Stimulated activated naive CD8-positive, alpha-beta T cell treated with anti-CD3 and anti-CD28 coated beads, Interleukin-15, amount 100 ng/mL, for 72 hours (primary cell): ENCODE results near the gene OSER1.

Source experiments
- ATAC-seq: fragments of 150-1000 bp; cut with Tn5 transposase; 2 replicates; pipeline ENCODE4 v1.10.0; 2021; ENCODE audit warnings: mild to moderate bottlenecking, moderate library complexity
- DNase-seq, 2 donors: peaks; one replicate each; pipeline ENCODE4 v3.0.0; 2021 to 2022
- H3K27ac Mint-ChIP-seq, 2 donors: one replicate each; pipeline ENCODE4 v1.8.0; 2022; ENCODE audit warnings: mild to moderate bottlenecking in 2 of 2, mixed read lengths in 2 of 2, moderate library complexity in 2 of 2
- H3K27me3 Mint-ChIP-seq: one replicate; pipeline ENCODE4 v1.8.0; 2022; ENCODE audit warnings: mixed read lengths
- H3K4me1 Mint-ChIP-seq: one replicate; pipeline ENCODE4 v1.8.0; 2022; ENCODE audit warnings: mild to moderate bottlenecking, mixed read lengths
- H3K4me3 Mint-ChIP-seq, 2 donors: one replicate each; pipeline ENCODE4 v1.8.0; 2022; ENCODE audit warnings: mild to moderate bottlenecking in 2 of 2, mixed read lengths in 2 of 2, moderate library complexity in 1 of 2
- H3K9me3 Mint-ChIP-seq, 2 donors: one replicate each; pipeline ENCODE4 v1.8.0; 2022; ENCODE audit warnings: mixed read lengths in 2 of 2

The OSER1 gene

DNA sequence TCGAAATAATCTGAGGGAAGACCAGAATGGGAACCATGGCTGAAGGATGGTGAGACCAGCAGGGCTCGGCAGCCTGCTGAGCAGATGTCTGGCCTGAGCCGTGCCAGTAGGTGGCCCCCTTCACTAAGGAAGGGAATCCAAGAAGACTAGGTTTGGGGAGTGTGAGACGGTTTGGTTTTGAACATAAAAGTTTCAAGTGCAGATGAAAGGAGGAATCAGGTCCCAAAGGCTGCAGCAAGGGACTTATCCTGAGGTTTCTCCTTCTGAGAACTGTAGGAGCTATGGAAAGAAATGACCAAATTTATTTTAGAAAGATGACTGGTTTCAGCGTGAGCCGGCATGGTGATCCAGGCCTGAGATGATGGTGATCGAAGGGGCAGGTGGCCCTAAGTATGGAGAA lies 4.6 kb upstream of the OSER1 start:
- Mint-ChIP-seq H3K4me3 (no peak overlapping the region), H3K27ac (no peak overlapping the region), H3K27me3 (no peaks in the 10 kb centered on the region), H3K9me3 (no peaks in the 10 kb centered on the region), H3K4me1 (peaks cover 48% of the 10 kb centered on the region)
- ATAC-seq (peak; percentile 38), DNase-seq (peak; percentile 62 to 70)

DNA sequence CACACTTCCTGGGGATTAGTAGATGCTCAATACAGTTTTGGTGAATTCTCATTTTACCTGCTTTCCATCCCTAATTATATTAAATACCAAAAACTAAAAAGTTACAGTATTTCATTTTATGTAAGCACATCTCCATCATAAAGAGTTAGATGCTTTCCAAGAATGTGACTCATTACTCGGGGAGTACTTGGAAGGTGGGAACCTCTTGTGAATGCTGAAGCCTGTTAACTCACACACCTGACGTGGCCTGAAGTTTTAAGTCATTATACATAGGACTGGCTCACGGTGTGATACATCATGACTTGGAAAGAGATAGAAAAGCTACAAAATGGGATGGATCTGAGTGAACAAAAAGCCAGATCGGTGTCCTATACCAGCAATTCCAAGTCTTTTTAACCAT lies 2.2 kb upstream of the OSER1 start:
- no peaks in the 10 kb centered on the region for H3K9me3 Mint-ChIP-seq
- H3K4me3 Mint-ChIP-seq = no peak overlapping the region
- H3K27me3 Mint-ChIP-seq = no peaks in the 10 kb centered on the region
- DNase-seq = no peak
- peaks cover 46% of the 10 kb centered on the region for H3K4me1 Mint-ChIP-seq
- ATAC-seq = no peak
- no peak overlapping the region for H3K27ac Mint-ChIP-seq

DNA sequence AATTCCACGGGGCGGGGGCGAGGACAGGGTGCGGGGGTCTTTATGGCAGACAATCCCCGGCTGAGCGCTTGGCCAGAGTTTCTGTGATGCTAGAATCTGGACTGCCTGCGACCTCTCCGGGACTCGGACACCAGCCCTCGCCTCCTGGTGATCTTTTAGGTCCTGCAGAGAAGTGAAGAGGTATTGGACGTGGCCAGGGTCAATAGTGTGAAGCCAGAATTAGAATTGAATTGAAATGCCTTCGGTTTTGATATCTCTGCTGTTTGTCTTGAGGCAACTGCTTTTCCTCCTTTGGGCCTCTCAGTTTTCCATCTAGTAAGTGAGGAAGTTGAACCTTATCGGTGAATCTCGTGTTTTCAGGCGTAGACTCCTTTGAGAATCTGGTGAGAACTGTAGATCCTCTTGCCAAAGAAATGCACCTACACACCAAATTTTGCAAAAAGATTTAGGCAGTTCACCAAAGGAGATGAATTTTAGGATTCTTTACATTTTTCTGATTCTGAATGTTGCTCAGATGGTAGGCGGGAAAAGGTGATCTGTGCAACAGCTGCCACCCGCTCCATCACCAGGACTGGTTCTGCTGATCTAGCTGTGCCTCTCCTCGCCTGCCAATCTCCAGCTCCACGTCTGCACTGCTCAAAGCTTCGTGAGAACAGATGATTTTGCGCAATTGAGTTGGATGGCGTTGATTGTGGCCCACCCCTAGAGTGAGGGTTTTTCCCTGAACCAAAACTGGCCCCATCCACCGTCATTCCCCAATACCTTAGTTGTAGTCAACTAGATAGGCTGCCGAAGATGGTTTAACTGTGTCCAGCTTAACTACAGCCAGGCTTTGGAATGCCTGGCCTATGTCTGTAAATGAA lies 837 bp upstream of the OSER1 start:
- Mint-ChIP-seq H3K27me3 (no peaks in the 10 kb centered on the region), H3K9me3 (no peaks in the 10 kb centered on the region), H3K4me1 (peaks cover 48% of the 10 kb centered on the region), H3K4me3 (peak overlapping the region; percentile 93 to 100), H3K27ac (peak overlapping the region; percentile 98 to 99)
- ATAC-seq = no peak
- DNase-seq = peak in 1 of 2 donors; percentile 23

DNA sequence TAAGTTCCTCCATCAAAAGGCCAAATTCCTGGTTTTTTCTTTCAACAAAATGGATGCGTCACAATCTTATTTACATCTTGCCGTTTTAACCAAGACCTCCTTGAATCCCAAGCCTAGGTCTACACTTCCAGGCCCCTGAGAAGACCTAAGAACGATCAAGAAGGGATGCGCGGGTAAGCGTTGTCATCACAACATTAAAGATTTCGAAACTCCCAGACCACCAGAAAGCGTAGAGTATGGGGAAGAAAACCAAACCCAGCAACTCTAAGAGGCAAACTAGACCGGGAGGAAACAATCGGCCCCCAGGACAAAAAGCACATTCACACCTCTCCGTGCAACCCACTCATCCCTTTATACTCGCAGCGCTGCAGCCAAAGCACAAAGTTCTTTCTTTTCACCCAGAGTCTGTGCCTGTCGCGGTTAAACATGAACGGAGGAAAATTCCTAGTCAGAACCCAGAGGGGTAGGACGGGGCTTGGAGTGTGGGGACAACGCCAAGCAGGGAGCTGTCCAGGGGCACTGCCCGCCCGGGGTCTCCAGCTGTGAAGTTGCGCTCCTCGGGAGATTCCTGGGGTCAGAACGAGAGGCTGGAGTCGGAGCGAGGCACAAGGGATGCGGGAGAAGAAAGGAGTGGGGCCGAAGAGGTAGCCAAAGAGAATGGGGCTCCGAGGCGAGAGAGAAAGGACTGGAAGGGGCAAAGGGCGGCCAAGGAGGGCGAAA lies 725 bp downstream of the OSER1 start:
- no peaks in the 10 kb centered on the region for H3K27me3 Mint-ChIP-seq
- no peak for ATAC-seq
- peaks cover 44% of the 10 kb centered on the region for H3K4me1 Mint-ChIP-seq
- no peaks in the 10 kb centered on the region for H3K9me3 Mint-ChIP-seq
- no peak for DNase-seq
- H3K4me3 Mint-ChIP-seq = peak overlapping the region; percentile 93 to 100
- peak overlapping the region; percentile 98 to 99 for H3K27ac Mint-ChIP-seq

DNA sequence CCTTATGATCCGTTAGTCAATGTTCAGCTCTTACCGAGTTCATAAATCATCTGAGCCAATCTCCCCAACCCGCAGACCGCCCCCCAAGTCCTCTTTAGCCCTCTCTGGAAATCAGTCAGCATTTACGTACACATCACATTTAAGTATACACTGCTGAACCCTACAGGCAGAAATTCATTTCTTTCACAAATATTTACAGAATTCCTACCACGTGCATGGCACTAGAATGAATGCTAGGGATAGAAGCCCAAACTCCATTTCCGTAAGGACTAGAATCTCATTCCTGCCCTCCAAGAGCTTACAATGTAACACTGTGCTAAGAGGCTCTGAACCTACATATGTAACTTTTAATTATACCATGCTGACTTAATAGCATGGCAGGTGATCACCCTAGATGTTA lies 1.8 kb downstream of the OSER1 start:
- no peaks in the 10 kb centered on the region for H3K9me3 Mint-ChIP-seq
- H3K27me3 Mint-ChIP-seq = no peaks in the 10 kb centered on the region
- H3K4me3 Mint-ChIP-seq = peak overlapping the region; percentile 93 to 100
- H3K27ac Mint-ChIP-seq = peak overlapping the region in 1 of 2 donors; percentile 67
- ATAC-seq (no peak), DNase-seq (no peak)
- peaks cover 50% of the 10 kb centered on the region for H3K4me1 Mint-ChIP-seq

DNA sequence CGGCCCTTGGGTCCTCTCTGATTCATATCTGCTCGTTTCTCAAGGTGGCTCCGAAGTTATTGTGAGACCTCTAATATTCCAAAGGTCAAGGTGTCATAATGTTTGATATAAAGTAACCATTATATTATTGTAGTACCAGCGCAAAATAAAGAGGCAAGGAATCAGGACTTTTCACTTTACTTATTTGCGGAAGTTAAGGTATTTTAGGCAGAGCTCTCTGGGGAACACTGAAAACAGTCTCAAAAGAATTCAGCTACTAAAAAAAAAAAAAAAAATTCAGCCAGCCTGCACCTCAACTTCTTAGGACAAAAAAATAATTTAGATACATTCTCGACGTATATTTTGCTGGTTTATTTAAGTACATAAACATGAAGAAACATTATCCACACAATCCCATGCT lies 2.4 kb downstream of the OSER1 start:
- ATAC-seq = no peak
- Mint-ChIP-seq H3K27me3 (no peaks in the 10 kb centered on the region), H3K4me1 (peaks cover 56% of the 10 kb centered on the region), H3K27ac (no peak overlapping the region), H3K9me3 (no peaks in the 10 kb centered on the region), H3K4me3 (peak overlapping the region; percentile 93 to 100)
- DNase-seq = no peak

DNA sequence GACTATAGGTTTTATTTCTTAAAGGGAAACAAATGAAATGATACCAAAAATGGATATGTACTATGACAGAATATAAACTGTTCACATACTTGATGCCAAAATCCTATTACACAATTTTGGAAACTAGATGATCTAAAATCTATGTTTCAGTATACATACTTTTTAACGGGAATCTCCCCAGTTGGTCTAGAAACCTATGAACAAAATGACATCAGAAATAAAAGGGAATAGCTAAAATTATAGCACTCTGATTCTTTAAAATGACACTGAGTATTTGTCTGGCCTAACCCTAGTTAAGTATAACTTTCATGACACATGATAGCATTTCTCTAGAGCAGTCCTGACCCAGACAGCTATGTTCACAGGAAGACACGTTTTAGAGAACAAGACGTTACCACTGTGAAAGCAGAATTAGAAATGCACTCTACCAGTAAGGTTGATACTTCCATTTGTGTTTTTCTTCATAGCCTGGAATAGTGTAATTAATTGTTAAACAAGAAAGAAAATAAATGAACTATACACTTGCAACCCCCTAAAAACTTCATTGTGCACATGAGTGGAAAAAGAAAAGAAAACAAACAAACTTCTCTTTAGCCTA lies 3.3 kb downstream of the OSER1 start:
- Mint-ChIP-seq H3K27me3 (no peaks in the 10 kb centered on the region), H3K4me3 (peak overlapping the region; percentile 52 to 55), H3K27ac (no peak overlapping the region), H3K9me3 (no peaks in the 10 kb centered on the region), H3K4me1 (peaks cover 56% of the 10 kb centered on the region)
- DNase-seq (no peak), ATAC-seq (no peak)

DNA sequence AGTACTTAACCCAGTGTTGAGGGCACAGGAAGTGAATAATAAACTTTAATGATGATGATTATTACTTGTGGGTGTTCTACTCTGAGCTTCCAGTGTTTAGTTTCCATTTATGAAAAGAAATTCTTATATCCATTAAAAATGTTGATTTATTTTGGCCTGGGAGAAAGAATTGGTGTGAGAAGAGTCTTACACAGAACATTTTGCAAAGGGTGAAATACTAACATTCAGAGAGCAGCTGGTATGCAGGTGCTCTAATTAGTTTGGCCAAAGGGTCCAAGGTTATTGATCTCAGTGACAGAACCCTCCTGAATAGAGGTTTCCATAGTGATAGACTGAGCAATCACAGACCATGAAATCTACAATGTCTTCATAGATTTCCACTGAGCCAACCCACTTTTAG lies 4.4 kb downstream of the OSER1 start:
- Mint-ChIP-seq H3K27me3 (no peaks in the 10 kb centered on the region), H3K27ac (peak overlapping the region in 1 of 2 donors; percentile 48), H3K9me3 (no peaks in the 10 kb centered on the region), H3K4me3 (no peak overlapping the region), H3K4me1 (peaks cover 67% of the 10 kb centered on the region)
- no peak for DNase-seq
- ATAC-seq = no peak

DNA sequence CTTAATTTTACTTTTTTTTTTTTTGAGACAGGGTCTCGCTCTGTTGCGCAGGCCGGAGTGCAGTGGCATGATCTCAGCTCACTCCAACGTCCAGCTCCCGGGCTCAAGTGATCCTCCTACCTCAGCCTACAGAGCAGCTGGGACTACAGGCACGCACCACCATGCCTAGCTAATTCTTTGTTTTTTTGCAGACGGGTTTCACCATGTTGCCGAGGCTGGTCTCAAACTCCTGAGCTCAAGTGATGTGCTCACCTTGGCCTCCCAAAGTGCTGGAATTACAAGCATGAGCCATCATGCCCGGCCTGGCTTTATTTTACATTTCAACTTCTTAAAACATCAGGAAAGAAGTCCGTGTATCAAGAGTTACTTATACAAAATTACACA lies 5.7 kb downstream of the OSER1 start:
- no peak overlapping the region for H3K27ac Mint-ChIP-seq
- DNase-seq = no peak
- ATAC-seq = no peak
- no peaks in the 10 kb centered on the region for H3K27me3 Mint-ChIP-seq
- peaks cover 80% of the 10 kb centered on the region for H3K4me1 Mint-ChIP-seq
- H3K9me3 Mint-ChIP-seq = no peaks in the 10 kb centered on the region
- no peak overlapping the region for H3K4me3 Mint-ChIP-seq

DNA sequence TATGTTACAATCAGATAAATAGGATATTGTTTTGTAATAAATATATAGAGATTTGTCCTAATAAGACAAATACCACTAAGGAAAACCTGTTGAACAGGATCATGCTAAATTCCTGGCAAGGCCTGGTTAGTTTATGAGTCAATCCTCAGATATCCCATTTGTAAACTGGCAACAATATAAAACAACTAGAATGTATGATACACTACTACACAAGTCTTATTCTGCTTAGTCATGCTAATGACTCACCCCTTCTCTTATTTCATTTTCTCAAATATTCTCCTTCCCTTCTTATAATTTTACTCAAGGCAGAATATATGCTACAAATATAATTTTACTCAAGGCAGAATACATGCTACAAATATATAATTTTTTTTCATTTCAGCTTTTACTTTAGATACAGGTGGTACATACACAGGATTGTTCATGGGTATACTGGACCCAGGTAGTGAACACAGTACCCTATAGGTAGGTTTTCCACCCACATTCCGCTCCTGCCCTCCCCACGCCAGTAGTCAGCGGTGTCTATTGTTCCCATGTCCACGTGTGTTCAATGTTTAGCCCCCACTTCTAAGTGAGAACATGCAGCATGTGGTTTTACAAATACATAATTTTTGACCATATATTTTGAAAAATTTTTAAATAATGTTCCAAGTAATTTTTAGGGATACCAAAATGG lies 6.3 kb downstream of the OSER1 start:
- DNase-seq = no peak
- no peak for ATAC-seq
- H3K27ac Mint-ChIP-seq = no peak overlapping the region
- no peaks in the 10 kb centered on the region for H3K9me3 Mint-ChIP-seq
- H3K27me3 Mint-ChIP-seq = no peaks in the 10 kb centered on the region
- H3K4me3 Mint-ChIP-seq = no peak overlapping the region
- peaks cover 80% of the 10 kb centered on the region for H3K4me1 Mint-ChIP-seq

DNA sequence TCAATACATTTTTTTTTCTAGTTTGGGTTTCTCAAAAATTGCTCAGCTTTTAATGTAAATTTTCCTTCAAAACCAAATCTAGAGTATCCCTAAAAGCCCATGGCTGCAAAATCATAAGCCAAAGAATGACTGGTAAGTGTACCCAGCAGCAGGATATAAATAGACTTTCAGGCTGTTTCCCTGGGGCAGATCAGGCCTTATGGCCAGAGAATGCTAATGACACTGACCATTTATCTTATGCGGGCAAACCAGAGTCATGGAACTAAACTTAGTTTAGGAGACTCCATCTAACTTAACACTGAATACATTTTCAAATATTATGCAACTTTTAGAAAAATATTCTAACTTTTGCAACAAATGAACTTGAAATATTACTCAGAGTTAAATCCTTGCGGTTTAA lies 7.4 kb downstream of the OSER1 start:
- H3K27ac Mint-ChIP-seq = no peak overlapping the region
- DNase-seq = no peak
- no peak for ATAC-seq
- no peak overlapping the region for H3K4me3 Mint-ChIP-seq
- H3K4me1 Mint-ChIP-seq = peaks cover 77% of the 10 kb centered on the region
- H3K27me3 Mint-ChIP-seq = no peaks in the 10 kb centered on the region
- no peaks in the 10 kb centered on the region for H3K9me3 Mint-ChIP-seq

DNA sequence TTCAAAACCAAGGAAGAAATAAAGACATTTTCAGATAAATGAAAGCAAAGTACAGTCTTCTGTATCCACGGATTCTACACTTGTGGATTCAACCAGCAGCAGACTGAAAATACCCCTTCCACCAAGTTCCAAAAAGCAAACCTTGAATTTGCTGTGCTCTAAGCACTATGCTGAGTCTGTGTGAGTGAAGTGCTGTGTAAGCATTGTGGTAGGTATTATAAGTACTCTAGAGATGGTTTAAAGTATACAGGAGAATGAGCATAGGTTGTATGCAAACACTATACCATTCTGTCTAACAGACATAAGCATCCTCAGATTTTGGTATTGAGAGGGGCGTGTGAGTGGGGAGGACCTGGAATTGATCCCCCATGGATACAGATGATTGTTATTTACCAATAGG lies 9.6 kb downstream of the OSER1 start:
- Mint-ChIP-seq H3K27me3 (no peaks in the 10 kb centered on the region), H3K4me1 (peaks cover 57% of the 10 kb centered on the region), H3K27ac (no peak overlapping the region), H3K9me3 (no peaks in the 10 kb centered on the region), H3K4me3 (no peak overlapping the region)
- no peak for DNase-seq
- ATAC-seq = no peak

DNA sequence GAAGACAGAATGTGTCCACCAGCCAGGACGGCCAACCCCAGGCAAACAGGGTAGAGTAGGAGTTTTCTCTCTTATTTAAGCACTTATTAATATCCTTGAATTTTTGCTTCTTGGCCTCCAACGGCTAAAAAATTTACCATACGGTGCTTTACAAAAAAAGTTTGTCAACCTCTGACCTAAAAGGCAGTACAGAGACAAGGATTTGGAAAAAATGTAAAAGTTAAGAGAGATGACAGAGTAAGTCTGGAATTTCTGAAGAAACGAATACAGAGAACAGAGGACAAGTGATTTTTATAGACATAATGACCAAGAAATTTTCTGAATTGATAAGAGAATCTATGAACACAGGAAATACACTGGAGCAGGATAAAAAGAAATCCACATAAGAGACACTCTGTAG lies 10.2 kb downstream of the OSER1 start:
- H3K4me3 Mint-ChIP-seq = no peak overlapping the region
- no peak overlapping the region for H3K27ac Mint-ChIP-seq
- H3K27me3 Mint-ChIP-seq = no peaks in the 10 kb centered on the region
- no peaks in the 10 kb centered on the region for H3K9me3 Mint-ChIP-seq
- peaks cover 57% of the 10 kb centered on the region for H3K4me1 Mint-ChIP-seq
- DNase-seq (no peak), ATAC-seq (no peak)

DNA sequence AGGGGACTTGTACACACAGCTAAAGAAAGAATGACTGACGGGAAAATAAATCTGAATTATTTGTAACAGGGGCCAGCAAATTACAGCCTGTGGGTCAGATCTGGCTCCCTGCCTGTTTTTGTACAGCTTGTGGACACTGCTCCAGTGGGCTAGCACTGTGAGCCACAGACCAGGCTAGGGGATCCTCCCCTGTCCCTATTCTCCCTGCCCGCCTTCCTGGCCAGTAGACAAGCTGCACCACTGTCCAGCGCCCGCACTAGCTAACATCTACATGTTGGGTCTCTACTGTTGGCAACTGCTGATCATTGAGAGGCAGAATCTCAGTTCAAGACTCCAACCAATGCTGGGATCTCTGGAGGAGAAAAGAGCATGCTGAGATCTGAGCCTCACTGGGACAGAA lies 10.7 kb downstream of the OSER1 start:
- no peak overlapping the region for H3K4me3 Mint-ChIP-seq
- H3K27ac Mint-ChIP-seq = peak overlapping the region in 1 of 2 donors; percentile 30
- no peak for ATAC-seq
- H3K9me3 Mint-ChIP-seq = no peaks in the 10 kb centered on the region
- no peaks in the 10 kb centered on the region for H3K27me3 Mint-ChIP-seq
- peaks cover 56% of the 10 kb centered on the region for H3K4me1 Mint-ChIP-seq
- no peak for DNase-seq

DNA sequence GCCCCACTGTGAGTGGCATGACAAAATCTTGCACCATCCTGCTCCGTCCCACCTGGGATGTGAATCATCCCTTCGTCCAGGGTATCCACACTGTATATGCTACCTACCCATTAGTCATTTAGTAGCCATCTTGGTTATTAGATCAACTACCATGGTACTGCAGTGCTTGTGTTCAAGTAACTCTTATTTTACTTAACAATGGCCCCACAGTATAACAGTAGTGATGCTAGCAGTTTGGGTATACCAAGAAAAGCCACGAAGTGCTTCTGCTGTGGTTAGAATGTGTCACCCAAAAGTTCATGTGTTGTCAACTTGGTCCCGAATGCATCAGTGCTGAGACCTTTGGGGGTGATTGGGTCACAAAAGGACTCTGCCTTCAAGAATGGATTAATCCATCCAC lies 11.7 kb downstream of the OSER1 start:
- Mint-ChIP-seq H3K27ac (peak overlapping the region in 1 of 2 donors; percentile 43), H3K27me3 (no peaks in the 10 kb centered on the region), H3K4me1 (peaks cover 49% of the 10 kb centered on the region), H3K9me3 (no peaks in the 10 kb centered on the region), H3K4me3 (peak overlapping the region; percentile 42 to 72)
- ATAC-seq (peak; percentile 99), DNase-seq (peak; percentile 54 to 63)
